Measurements from ENCODE around the gene SMARCD1. TPM values are rescaled to one million over a fixed set of nuclear protein-coding genes. Genes with fewer than 3 reads are reported as not detected.

SMARCD1 gene
- total and polyA plus RNA-seq, 2 experiments from 2014 or later, result 124 to 287 TPM

GRCh38 chr12:50103351-50103750, 18.2 kb downstream of the SMARCD1 start:
- peaks cover 8% of the 10 kb centered on the region; the same call in 1 of the 2 replicates for H3K36me3 ChIP-seq (ENCODE audit: insufficient read depth)
- TF ChIP-seq CTCF (conservative IDR thresholded peaks at IDR 0.05; ENCODE audit: low read depth in 2 of 2) (no peak), ZNF462 (CRISPR knock-in tag; IDR thresholded peaks at IDR 0.05) (no peak), CREB1 (CRISPR knock-in tag; IDR thresholded peaks at IDR 0.05; ENCODE audit: low read depth) (no peak), NANOG (IDR thresholded peaks at IDR 0.05; ENCODE audit: borderline replicate concordance) (no peak), STAT1 (IDR thresholded peaks at IDR 0.05; ENCODE audit: unreplicated experiment) (no peak)
- H3K4me2 ChIP-seq, result no peak overlapping the region
- Mint-ChIP-seq H3K9me3 (no peaks in the 10 kb centered on the region), H3K36me3 (ENCODE audit: low read depth) (peaks cover 30% of the 10 kb centered on the region), H3K27me3 (ENCODE audit: insufficient read depth, low read depth, poor library complexity) (peaks cover 7% of the 10 kb centered on the region), H3K4me1 (peaks cover 39% of the 10 kb centered on the region), H3K27ac (no peak overlapping the region), H3K4me3 (no peak overlapping the region)
- H3F3A ChIP-seq (replicated peaks; ENCODE audit: low read depth), result peaks cover 8% of the 10 kb centered on the region; the same call in 1 of the 2 replicates
- H3K79me2 ChIP-seq (replicated peaks; ENCODE audit: insufficient read depth), result no peaks in the 10 kb centered on the region
- DNase-seq (ENCODE audit: low spot score), result no peak
- no peaks in the 10 kb centered on the region for H3K9me2 ChIP-seq (ENCODE audit: insufficient read depth)
- ATAC-seq, result no peak
- H3K4me3 ChIP-seq, result no peak overlapping the region
- no peak overlapping the region for H3K27ac ChIP-seq (ENCODE audit: low read depth)
- H3K27me3 ChIP-seq (ENCODE audit: insufficient read depth), result no peaks in the 10 kb centered on the region
- no peaks in the 10 kb centered on the region; the same call in 1 of the 2 replicates for H4K20me1 ChIP-seq (replicated peaks; ENCODE audit: insufficient read depth)
- H2AFZ ChIP-seq, result no peak overlapping the region
- peaks cover 12% of the 10 kb centered on the region; the same call in 1 of the 2 replicates for H3K4me1 ChIP-seq (ENCODE audit: insufficient read depth)
